D721Med (cell line): Measurements from ENCODE around the gene AP5M1.

Experiments
- DNase-seq: peaks from one replicate; pipeline ENCODE4 v3.0.0; 2011; ENCODE audit warnings: low spot score; ENCODE audit not compliant: insufficient read length
- FAIRE-seq: peaks from 2 replicates; lab custom pipeline; 2011; peaks lifted over from hg19 to GRCh38; lab: Jason Lieb, UNC
- TF ChIP-seq, protein P1 (sequence below): IDR thresholded peaks from 2 replicates; pipeline ENCODE4 v1.5.1; 2012; ENCODE audit warnings: mild to moderate bottlenecking, control low read depth; ENCODE audit not compliant: insufficient read depth; ENCODE audit errors: missing control alignments

The AP5M1 gene

GRCh38 chr14:57290751-57291150 lies 22.0 kb downstream of the AP5M1 start:
- TF ChIP-seq, protein P1, sequence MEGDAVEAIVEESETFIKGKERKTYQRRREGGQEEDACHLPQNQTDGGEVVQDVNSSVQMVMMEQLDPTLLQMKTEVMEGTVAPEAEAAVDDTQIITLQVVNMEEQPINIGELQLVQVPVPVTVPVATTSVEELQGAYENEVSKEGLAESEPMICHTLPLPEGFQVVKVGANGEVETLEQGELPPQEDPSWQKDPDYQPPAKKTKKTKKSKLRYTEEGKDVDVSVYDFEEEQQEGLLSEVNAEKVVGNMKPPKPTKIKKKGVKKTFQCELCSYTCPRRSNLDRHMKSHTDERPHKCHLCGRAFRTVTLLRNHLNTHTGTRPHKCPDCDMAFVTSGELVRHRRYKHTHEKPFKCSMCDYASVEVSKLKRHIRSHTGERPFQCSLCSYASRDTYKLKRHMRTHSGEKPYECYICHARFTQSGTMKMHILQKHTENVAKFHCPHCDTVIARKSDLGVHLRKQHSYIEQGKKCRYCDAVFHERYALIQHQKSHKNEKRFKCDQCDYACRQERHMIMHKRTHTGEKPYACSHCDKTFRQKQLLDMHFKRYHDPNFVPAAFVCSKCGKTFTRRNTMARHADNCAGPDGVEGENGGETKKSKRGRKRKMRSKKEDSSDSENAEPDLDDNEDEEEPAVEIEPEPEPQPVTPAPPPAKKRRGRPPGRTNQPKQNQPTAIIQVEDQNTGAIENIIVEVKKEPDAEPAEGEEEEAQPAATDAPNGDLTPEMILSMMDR = no peak
- FAIRE-seq (no peak), DNase-seq (no peak)

DNA sequence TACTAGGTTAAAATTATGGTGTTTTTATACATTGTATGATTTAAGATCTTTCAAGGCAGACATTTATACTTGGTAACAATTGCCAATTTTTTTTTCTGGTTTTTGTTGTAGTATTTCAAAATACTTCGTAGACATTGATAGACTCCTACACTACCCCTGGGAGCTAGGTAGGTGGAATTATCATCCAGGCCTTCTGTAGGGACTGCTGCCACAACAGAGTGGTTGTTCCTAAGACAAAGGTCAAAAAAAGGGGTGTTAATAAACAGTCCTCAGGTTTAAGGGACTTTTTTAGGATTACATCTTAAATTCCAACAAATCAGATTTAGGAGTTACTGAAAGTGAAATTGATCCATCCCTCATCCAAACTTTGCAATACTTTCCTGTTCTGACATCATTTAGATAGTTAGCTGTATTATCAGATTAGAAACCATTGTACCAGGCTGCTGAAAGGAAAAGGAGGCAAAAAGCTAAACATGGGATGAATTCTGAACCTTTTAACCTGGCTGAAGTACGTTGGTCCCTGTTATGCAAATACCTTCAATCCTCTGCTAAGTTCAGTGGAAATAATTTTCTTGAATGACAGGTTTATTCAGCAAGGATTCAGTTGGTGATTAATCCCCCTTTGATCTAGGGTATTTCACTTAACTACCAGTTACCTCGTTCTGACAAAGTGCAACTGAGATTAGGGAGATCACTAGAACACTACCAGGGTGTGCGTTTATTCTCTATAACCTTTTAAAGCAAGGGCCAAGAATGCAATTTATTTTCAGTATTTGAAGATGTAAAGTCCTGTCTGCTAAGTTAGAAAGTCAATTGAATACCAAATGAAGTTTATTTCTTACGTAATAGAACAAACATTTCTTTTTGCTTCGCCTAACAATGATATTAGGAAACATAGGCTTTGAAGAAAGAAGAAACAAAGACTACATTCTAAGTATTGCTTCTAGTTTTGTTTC lies 23.2 kb downstream of the AP5M1 start:
- TF ChIP-seq, protein P1 = no peak
- DNase-seq = no peak
- FAIRE-seq = peak; percentile 85

DNA sequence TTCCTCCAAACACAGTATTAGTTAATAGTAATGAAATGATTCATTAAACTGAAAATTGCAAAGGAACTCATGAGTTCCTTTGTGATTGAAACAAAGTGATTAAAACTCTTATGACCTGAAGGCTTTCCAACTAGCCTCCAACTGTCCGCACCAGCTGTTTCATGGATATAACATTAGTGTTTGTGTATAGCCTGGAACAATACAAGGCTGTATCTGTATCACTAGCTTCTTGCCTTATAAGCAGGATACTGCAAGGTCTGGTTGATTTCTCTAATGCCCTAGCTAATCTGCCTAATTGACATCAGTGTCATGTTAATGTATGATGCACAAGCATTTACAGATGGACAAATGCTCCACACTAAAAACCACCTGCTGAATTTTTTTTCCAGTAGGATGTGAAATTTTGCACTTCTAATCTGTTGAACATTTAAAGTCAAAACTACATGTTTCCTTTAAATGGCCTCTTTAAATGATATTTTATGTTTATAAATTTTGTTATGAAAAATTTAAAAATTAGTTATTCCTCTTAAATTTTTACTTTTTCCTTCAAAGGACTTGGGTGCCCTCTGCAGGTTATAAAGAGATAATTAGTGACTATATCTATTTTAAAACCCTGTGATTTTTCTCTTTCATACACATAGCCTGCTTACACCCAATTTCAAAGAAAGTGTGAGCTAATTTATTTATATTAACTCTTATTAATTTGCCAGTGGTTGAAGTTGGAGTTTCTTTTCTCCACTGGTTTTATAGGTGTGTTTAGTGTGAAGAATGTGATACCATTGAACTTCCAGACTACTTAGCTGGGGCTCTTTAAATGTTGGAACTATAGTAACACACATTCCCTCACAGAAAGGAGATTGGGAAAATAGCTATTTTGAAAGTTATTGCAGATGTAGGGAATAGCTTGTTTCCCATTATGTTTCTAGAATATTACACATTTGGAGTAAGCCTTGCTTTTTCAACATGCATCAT lies 25.4 kb downstream of the AP5M1 start:
- DNase-seq = no peak
- FAIRE-seq = no peak
- TF ChIP-seq, protein P1 = peak; percentile 42

- FAIRE-seq (no peak), DNase-seq (no peak)
- TF ChIP-seq, protein P1 = no peak
Observed at GRCh38 chr14:57295239-57295638, 26.5 kb downstream of the AP5M1 start.

- no peak for DNase-seq
- FAIRE-seq = no peak
- TF ChIP-seq, protein P1 = no peak
Observed at GRCh38 chr14:57297852-57298251, 29.1 kb downstream of the AP5M1 start.

- no peak for FAIRE-seq
Observed at GRCh38 chr14:57299511-57299910, 30.7 kb downstream of the AP5M1 start.

More at GRCh38 chr14:57299511-57299910, 30.7 kb downstream of the AP5M1 start:
- TF ChIP-seq, protein P1 = no peak
- no peak for DNase-seq
